ENCODE measurements around the gene SSBP2.

- TF ChIP-seq CTCF (IDR thresholded peaks at IDR 0.05; ENCODE audit: insufficient read depth, low read length) (no peak), POLR2AphosphoS5 (IDR thresholded peaks at IDR 0.05; ENCODE audit: low read depth) (no peak)
Observed at GRCh38 chr5:81675420-81675819, 75.5 kb downstream of the SSBP2 start.

Data from HL-60 (cell line).